Gastrocnemius medialis (tissue), 4 donors: ENCODE results near the gene KIAA1217.

ENCODE experiments used
- CTCF ChIP-seq, 5 experiments: fragments of 450-650 bp in 3 of 5; fragments of 200-600 bp in 2 of 5; sonication (generic) in 2 of 5; IDR thresholded peaks in 4 of 5; conservative IDR thresholded peaks in 1 of 5; 1 replicate in 4 of 5; 2 replicates in 1 of 5; pipeline ENCODE4 v1.5.1; 2016 to 2019; ENCODE audit warnings: antibody characterized with exemption in 5 of 5, mild to moderate bottlenecking in 3 of 5, moderate library complexity in 3 of 5
- POLR2A ChIP-seq, 2 donors: fragments of 450-650 bp; IDR thresholded peaks; one replicate each; pipeline ENCODE4 v1.6.1; 2017; ENCODE audit warnings: antibody characterized with exemption in 2 of 2, mild to moderate bottlenecking in 2 of 2, moderate library complexity in 2 of 2

- TF ChIP-seq CTCF (IDR thresholded peaks at IDR 0.05 in 4 of 5, conservative IDR thresholded peaks at IDR 0.05 in 1 of 5) (no peak), POLR2A (IDR thresholded peaks at IDR 0.05) (no peak)
These were observed 259.4 kb downstream of the KIAA1217 start for GRCh38 chr10:24468281-24468751.
